H1 (cell line): ENCODE results near the gene DIABLO. TPM values are rescaled to one million over a fixed set of nuclear protein-coding genes. Genes with fewer than 3 reads are reported as not detected.

Experiments used
- polyA plus RNA-seq, 7 experiments: library from polyadenylated mRNA; depleted of rRNA in 3 of 7; stranded (reverse) in 5 of 7; unstranded in 2 of 7; fragments of >200 nt in 5 of 7; fragments of 200-250 nt in 2 of 7; gene quantifications; 1 replicate in 5 of 7; 2 replicates in 1 of 7; 4 replicates in 1 of 7; pipeline versions ENCODE4 v1.2.1 to v1.2.3, GENCODE V29; 2011 to 2013; ENCODE audit warnings: missing spikeins in 2 of 7, mixed read lengths in 2 of 7
- total RNA-seq: library from RNA; stranded (reverse); fragmentation: NEBNext Ultra II Directional; extraction: Animal tissue kit (Norgen Biotek cat#: 25700); gene quantifications from 2 replicates; pipeline ENCODE4 v1.2.1, GENCODE V29; 2021
- TF ChIP-seq, protein P1 (sequence below), 3 experiments: IDR thresholded peaks; 1 replicate in 2 of 3; 2 replicates in 1 of 3; pipeline versions ENCODE4 v1.5.1 to v1.6.1; 2011; ENCODE audit warnings: low read length in 3 of 3, mild to moderate bottlenecking in 3 of 3, inconsistent platforms in 2 of 3, low read depth in 1 of 3, moderate library complexity in 1 of 3; ENCODE audit not compliant: insufficient read depth in 1 of 3; ENCODE audit errors: control extremely low read depth in 1 of 3

The DIABLO gene
- total and polyA plus RNA-seq, 2 of the 8 experiments (the other 6 are each of a cell fraction or from before 2014, with no cell fraction given) = 65.2 to 68.3 TPM

GRCh38 chr12:122250047-122250446, 24.2 kb upstream of the DIABLO start (continued):
- TF ChIP-seq, protein P1, sequence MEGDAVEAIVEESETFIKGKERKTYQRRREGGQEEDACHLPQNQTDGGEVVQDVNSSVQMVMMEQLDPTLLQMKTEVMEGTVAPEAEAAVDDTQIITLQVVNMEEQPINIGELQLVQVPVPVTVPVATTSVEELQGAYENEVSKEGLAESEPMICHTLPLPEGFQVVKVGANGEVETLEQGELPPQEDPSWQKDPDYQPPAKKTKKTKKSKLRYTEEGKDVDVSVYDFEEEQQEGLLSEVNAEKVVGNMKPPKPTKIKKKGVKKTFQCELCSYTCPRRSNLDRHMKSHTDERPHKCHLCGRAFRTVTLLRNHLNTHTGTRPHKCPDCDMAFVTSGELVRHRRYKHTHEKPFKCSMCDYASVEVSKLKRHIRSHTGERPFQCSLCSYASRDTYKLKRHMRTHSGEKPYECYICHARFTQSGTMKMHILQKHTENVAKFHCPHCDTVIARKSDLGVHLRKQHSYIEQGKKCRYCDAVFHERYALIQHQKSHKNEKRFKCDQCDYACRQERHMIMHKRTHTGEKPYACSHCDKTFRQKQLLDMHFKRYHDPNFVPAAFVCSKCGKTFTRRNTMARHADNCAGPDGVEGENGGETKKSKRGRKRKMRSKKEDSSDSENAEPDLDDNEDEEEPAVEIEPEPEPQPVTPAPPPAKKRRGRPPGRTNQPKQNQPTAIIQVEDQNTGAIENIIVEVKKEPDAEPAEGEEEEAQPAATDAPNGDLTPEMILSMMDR (IDR thresholded peaks at IDR 0.05; ENCODE audit: control extremely low read depth in 1 of 3, insufficient read depth in 1 of 3, low read depth in 1 of 3, low read length in 3 of 3) = no peak
- TF ChIP-seq, all 59 proteins: peak for 0
